DOHH2 (cell line): ENCODE data around the gene ADGRG1.
"Not testable (repeated sequence)": the region's sequence is repeated elsewhere in the genome, so short reads cannot be mapped to it uniquely, and the experiment has no call there.

Experiments
- H3F3A ChIP-seq: fragments of 200-600 bp; sonication (generic), shearing (Covaris generic); 2 replicates; pipeline ENCODE4 v1.6.0; 2016; ENCODE audit warnings: antibody characterized with exemption, mild to moderate bottlenecking; ENCODE audit not compliant: control insufficient read depth, insufficient read depth
- H3K27ac ChIP-seq: fragments of 200-600 bp; sonication (generic); 2 replicates; pipeline ENCODE4 v1.5.1; 2014; ENCODE audit warnings: low read depth, mild to moderate bottlenecking, low read length, moderate library complexity
- H3K27me3 ChIP-seq: fragments of 200-600 bp; sonication (generic); 2 replicates; pipeline ENCODE4 v1.6.1; 2014; ENCODE audit warnings: mild to moderate bottlenecking, low read length, mixed read lengths; ENCODE audit not compliant: control insufficient read depth
- H3K36me3 ChIP-seq: fragments of 200-600 bp; sonication (generic); 2 replicates; pipeline ENCODE4 v1.6.1; 2014; ENCODE audit warnings: mild to moderate bottlenecking, low read length, moderate library complexity, mixed read lengths; ENCODE audit not compliant: control insufficient read depth
- H3K4me1 ChIP-seq: fragments of 200-600 bp; sonication (generic); 2 replicates; pipeline ENCODE4 v1.6.1; 2014; ENCODE audit warnings: mild to moderate bottlenecking, low read length, mixed read lengths; ENCODE audit not compliant: control insufficient read depth
- H3K4me2 ChIP-seq: fragments of 200-600 bp; sonication (generic); 2 replicates; pipeline ENCODE4 v1.6.0; 2014; ENCODE audit warnings: mild to moderate bottlenecking, low read length, moderate library complexity
- H3K4me3 ChIP-seq: fragments of 200-600 bp; sonication (generic); 2 replicates; pipeline ENCODE4 v1.5.1; 2014; ENCODE audit warnings: mild to moderate bottlenecking, low read length, mixed read lengths
- H3K79me2 ChIP-seq: fragments of 200-600 bp; sonication (generic); 2 replicates; pipeline ENCODE4 v1.6.1; 2014; ENCODE audit warnings: mild to moderate bottlenecking, low read length, mixed read lengths; ENCODE audit not compliant: control insufficient read depth
- H3K9me2 ChIP-seq: fragments of 200-600 bp; sonication (generic); replicated peaks from 2 replicates; pipeline ENCODE4 v1.6.1; 2014; ENCODE audit warnings: mild to moderate bottlenecking, low read length, mixed read lengths; ENCODE audit not compliant: control insufficient read depth
- H3K9me3 ChIP-seq: fragments of 200-600 bp; sonication (generic); 2 replicates; pipeline ENCODE4 v1.6.1; 2014; ENCODE audit warnings: antibody characterized with exemption, low read length, mixed read lengths; ENCODE audit not compliant: control insufficient read depth, insufficient read depth
- H4K20me1 ChIP-seq: fragments of 200-600 bp; sonication (generic); 2 replicates; pipeline ENCODE4 v1.6.0; 2014; ENCODE audit warnings: low read depth, mild to moderate bottlenecking, antibody characterized with exemption, low read length, moderate library complexity; ENCODE audit not compliant: control insufficient read depth, insufficient read depth
- CTCF ChIP-seq: fragments of 200-600 bp; sonication (generic); IDR thresholded peaks from one replicate; pipeline ENCODE4 v1.5.1; 2014; ENCODE audit warnings: antibody characterized with exemption, mild to moderate bottlenecking, low read depth, low read length; ENCODE audit not compliant: poor library complexity, severe bottlenecking
- EZH2phosphoT487 ChIP-seq: fragments of 200-600 bp; sonication (generic); IDR thresholded peaks from 2 replicates; pipeline ENCODE4 v1.6.1; 2017; ENCODE audit warnings: borderline replicate concordance, mild to moderate bottlenecking, antibody characterized with exemption, low read length, moderate library complexity, mixed read lengths

Gene ADGRG1

GRCh38 chr16:57711993-57712392 is 83.6 kb downstream of the ADGRG1 start:
- Histone ChIP-seq H3K36me3 (no peaks in the 10 kb centered on the region), H3K4me2 (no peak overlapping the region), H3K79me2 (no peaks in the 10 kb centered on the region), H3K4me3 (no peak overlapping the region), H3K27ac (no peak overlapping the region), H3F3A (no peaks in the 10 kb centered on the region), H3K9me2 (no peaks in the 10 kb centered on the region), H3K4me1 (no peaks in the 10 kb centered on the region), H3K9me3 (no peaks in the 10 kb centered on the region), H3K27me3 (peaks cover 49% of the 10 kb centered on the region), H4K20me1 (no peaks in the 10 kb centered on the region)
- TF ChIP-seq CTCF (no peak), EZH2phosphoT487 (no peak)

- not testable (repeated sequence) for H3K4me1 ChIP-seq, H3K36me3 ChIP-seq, H3K9me3 ChIP-seq, H4K20me1 ChIP-seq, H3K4me3 ChIP-seq, H3K9me2 ChIP-seq, H3K4me2 ChIP-seq, H3F3A ChIP-seq, H3K79me2 ChIP-seq, H3K27ac ChIP-seq
- H3K27me3 ChIP-seq, result peaks cover 49% of the 10 kb centered on the region
Observed at GRCh38 chr16:57712569-57712968, 84.1 kb downstream of the ADGRG1 start.

GRCh38 chr16:57713596-57713995 is 85.2 kb downstream of the ADGRG1 start:
- Histone ChIP-seq H3K4me3 (no peak overlapping the region), H3K4me1 (no peaks in the 10 kb centered on the region), H4K20me1 (no peaks in the 10 kb centered on the region), H3K27me3 (peaks cover 49% of the 10 kb centered on the region), H3K9me3 (no peaks in the 10 kb centered on the region), H3K9me2 (no peaks in the 10 kb centered on the region), H3K79me2 (no peaks in the 10 kb centered on the region), H3F3A (no peaks in the 10 kb centered on the region), H3K27ac (no peak overlapping the region), H3K36me3 (no peaks in the 10 kb centered on the region), H3K4me2 (no peak overlapping the region)
- TF ChIP-seq CTCF, result no peak
- TF ChIP-seq EZH2phosphoT487, result no peak

GRCh38 chr16:57714047-57714446 is 85.6 kb downstream of the ADGRG1 start:
- Histone ChIP-seq H3K4me1 (no peaks in the 10 kb centered on the region), H3K27me3 (peaks cover 49% of the 10 kb centered on the region), H3K36me3 (no peaks in the 10 kb centered on the region), H3F3A (no peaks in the 10 kb centered on the region), H4K20me1 (no peaks in the 10 kb centered on the region), H3K79me2 (no peaks in the 10 kb centered on the region), H3K4me2 (no peak overlapping the region), H3K27ac (no peak overlapping the region), H3K9me3 (no peaks in the 10 kb centered on the region), H3K4me3 (no peak overlapping the region), H3K9me2 (no peaks in the 10 kb centered on the region)
- TF ChIP-seq CTCF, result no peak
- TF ChIP-seq EZH2phosphoT487, result no peak
